Measurements from ENCODE around the gene ABCB10.
"Not testable (repeated sequence)": the region's sequence is repeated elsewhere in the genome, so short reads cannot be mapped to it uniquely, and the experiment has no call there.

Gene ABCB10

GRCh38 chr1:229485318-229485717 lies 73.2 kb downstream of the ABCB10 start:
- TF ChIP-seq CTCF (conservative IDR thresholded peaks at IDR 0.05; ENCODE audit: low read depth, low read length), result no peak
- H3K4me3 ChIP-seq (ENCODE audit: low read depth, low read length), result no peak overlapping the region
- no peak for DNase-seq (ENCODE audit: low read depth)

- no peak overlapping the region for H3K4me3 ChIP-seq (ENCODE audit: low read depth, low read length)
- no peak for TF ChIP-seq CTCF (conservative IDR thresholded peaks at IDR 0.05; ENCODE audit: low read depth, low read length)
- DNase-seq (ENCODE audit: low read depth), result no peak
Measured at GRCh38 chr1:229482511-229482910, 76.0 kb downstream of the ABCB10 start.

- no peak for TF ChIP-seq CTCF (conservative IDR thresholded peaks at IDR 0.05; ENCODE audit: low read depth, low read length)
- no peak for DNase-seq (ENCODE audit: low read depth)
- no peak overlapping the region for H3K4me3 ChIP-seq (ENCODE audit: low read depth, low read length)
Measured at GRCh38 chr1:229480495-229480894, 78.0 kb downstream of the ABCB10 start.

GRCh38 chr1:229479660-229480399 lies 78.7 kb downstream of the ABCB10 start:
- DNase-seq (ENCODE audit: low read depth), result no peak
- no peak for TF ChIP-seq CTCF (conservative IDR thresholded peaks at IDR 0.05; ENCODE audit: low read depth, low read length)
- no peak overlapping the region for H3K4me3 ChIP-seq (ENCODE audit: low read depth, low read length)

- no peak overlapping the region for H3K4me3 ChIP-seq (ENCODE audit: low read depth, low read length)
- DNase-seq (ENCODE audit: low read depth), result no peak
- no peak for TF ChIP-seq CTCF (conservative IDR thresholded peaks at IDR 0.05; ENCODE audit: low read depth, low read length)
Measured at GRCh38 chr1:229478852-229479251, 79.7 kb downstream of the ABCB10 start.

GRCh38 chr1:229475859-229476258 lies 82.6 kb downstream of the ABCB10 start:
- not testable (repeated sequence) for DNase-seq (ENCODE audit: low read depth); H3K4me3 ChIP-seq (ENCODE audit: low read depth, low read length)

GRCh38 chr1:229474509-229474908 lies 84.0 kb downstream of the ABCB10 start:
- H3K4me3 ChIP-seq (ENCODE audit: low read depth, low read length), result no peak overlapping the region
- no peak for TF ChIP-seq CTCF (conservative IDR thresholded peaks at IDR 0.05; ENCODE audit: low read depth, low read length)
- no peak for DNase-seq (ENCODE audit: low read depth)

All from choroid plexus epithelial cell (primary cell).